Measurements from ENCODE around the gene KLK12. TPM values are rescaled to one million over a fixed set of nuclear protein-coding genes. Genes with fewer than 3 reads are reported as not detected.

The KLK12 gene
- total RNA-seq, 1 donor from 2014 or later: not detected

DNA sequence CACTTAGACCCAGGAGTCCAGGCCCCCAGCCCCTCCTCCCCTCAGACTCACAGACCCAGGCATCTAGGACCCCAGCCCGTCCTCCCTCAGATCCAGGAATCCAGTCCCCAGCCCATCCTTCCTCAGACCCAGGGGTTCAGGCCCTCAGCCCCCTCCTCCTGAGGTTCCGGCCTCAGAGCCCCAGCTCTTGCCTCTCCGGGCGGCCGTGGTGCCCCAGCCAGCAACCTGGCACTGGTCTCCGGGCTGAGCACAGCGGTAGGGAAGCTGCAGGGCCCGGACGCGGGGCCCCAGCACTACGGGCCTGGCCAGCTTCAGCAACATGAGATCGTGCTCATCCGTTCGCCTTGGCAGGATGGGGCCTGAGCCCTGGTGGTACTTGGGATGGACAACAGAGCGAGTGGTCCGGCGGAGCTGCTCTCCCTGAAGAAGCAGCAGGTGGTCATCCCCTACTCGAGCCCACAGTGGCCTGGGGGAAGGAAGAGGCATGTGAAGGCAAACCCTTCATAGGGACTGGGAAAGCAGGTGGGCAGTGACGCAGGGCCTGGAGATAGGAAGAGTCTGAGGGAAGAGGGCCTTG is 19.0 kb downstream of the KLK12 start:
- Mint-ChIP-seq H3K36me3 (ENCODE audit: low read depth) (no peaks in the 10 kb centered on the region), H3K27me3 (ENCODE audit: low read depth) (peaks cover 87% of the 10 kb centered on the region), H3K4me1 (peaks cover 12% of the 10 kb centered on the region), H3K4me3 (no peak overlapping the region), H3K27ac (ENCODE audit: unreplicated experiment) (no peak overlapping the region), H3K9me3 (no peaks in the 10 kb centered on the region)
- TF ChIP-seq, protein P1, sequence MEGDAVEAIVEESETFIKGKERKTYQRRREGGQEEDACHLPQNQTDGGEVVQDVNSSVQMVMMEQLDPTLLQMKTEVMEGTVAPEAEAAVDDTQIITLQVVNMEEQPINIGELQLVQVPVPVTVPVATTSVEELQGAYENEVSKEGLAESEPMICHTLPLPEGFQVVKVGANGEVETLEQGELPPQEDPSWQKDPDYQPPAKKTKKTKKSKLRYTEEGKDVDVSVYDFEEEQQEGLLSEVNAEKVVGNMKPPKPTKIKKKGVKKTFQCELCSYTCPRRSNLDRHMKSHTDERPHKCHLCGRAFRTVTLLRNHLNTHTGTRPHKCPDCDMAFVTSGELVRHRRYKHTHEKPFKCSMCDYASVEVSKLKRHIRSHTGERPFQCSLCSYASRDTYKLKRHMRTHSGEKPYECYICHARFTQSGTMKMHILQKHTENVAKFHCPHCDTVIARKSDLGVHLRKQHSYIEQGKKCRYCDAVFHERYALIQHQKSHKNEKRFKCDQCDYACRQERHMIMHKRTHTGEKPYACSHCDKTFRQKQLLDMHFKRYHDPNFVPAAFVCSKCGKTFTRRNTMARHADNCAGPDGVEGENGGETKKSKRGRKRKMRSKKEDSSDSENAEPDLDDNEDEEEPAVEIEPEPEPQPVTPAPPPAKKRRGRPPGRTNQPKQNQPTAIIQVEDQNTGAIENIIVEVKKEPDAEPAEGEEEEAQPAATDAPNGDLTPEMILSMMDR (conservative IDR thresholded peaks at IDR 0.05): no peak
- no peak for DNase-seq (ENCODE audit: low read depth, low spot score)

DNA sequence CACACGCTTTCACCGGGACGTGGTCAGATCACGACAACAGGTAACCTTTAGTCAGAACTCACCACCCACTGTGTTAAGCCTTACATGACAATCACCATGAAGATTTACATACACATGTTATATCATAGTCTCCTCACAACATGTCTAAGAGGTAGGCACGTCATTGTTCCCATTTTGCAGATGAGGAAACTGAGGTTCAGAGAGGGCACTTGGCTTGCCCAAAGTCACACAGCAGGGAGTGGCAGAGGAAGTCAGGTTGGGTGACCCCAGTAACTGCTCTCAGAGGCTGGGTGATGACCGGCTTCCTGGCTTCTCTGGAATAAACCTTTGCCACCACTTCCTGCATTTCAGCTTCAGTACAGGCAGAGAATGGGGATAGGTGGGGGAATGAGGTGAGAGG is 20.6 kb downstream of the KLK12 start:
- peaks cover 85% of the 10 kb centered on the region for H3K27me3 Mint-ChIP-seq (ENCODE audit: low read depth)
- H3K27ac Mint-ChIP-seq (ENCODE audit: unreplicated experiment): no peak overlapping the region
- TF ChIP-seq, protein P1 (conservative IDR thresholded peaks at IDR 0.05): no peak
- no peak overlapping the region for H3K4me3 Mint-ChIP-seq
- H3K36me3 Mint-ChIP-seq (ENCODE audit: low read depth): no peaks in the 10 kb centered on the region
- peaks cover 12% of the 10 kb centered on the region for H3K4me1 Mint-ChIP-seq
- H3K9me3 Mint-ChIP-seq: no peaks in the 10 kb centered on the region
- no peak for DNase-seq (ENCODE audit: low read depth, low spot score)

DNA sequence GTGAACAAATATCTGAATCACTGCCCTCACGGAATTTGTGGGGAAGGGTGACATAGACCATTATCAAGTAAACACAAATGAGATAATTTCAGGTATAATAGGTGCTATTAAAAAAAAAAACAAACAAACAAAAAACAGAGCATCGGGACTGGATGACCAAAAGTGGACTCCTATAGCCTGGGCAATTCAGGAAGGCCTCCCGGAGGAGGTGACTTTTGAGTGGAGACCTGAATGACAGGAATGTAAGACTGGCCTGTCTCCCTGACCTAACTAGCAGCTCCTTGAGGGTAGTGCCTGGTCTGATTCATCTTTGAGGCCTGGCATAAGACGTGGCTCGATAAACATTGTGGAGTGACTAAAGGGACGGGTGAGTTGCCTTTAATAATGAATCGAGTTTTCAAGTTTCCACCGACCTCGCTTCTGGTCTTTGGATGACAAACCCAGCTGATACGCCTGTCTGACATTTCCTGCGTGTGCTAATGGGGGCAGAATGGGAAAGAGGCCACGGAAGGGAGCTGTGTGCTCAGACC is 22.1 kb downstream of the KLK12 start:
- TF ChIP-seq, protein P1 (conservative IDR thresholded peaks at IDR 0.05): no peak
- no peak overlapping the region for H3K27ac Mint-ChIP-seq (ENCODE audit: unreplicated experiment)
- H3K4me3 Mint-ChIP-seq: no peak overlapping the region
- H3K27me3 Mint-ChIP-seq (ENCODE audit: low read depth): peaks cover 79% of the 10 kb centered on the region
- no peaks in the 10 kb centered on the region for H3K36me3 Mint-ChIP-seq (ENCODE audit: low read depth)
- no peak for DNase-seq (ENCODE audit: low read depth, low spot score)
- peaks cover 5% of the 10 kb centered on the region for H3K4me1 Mint-ChIP-seq
- H3K9me3 Mint-ChIP-seq: no peaks in the 10 kb centered on the region

DNA sequence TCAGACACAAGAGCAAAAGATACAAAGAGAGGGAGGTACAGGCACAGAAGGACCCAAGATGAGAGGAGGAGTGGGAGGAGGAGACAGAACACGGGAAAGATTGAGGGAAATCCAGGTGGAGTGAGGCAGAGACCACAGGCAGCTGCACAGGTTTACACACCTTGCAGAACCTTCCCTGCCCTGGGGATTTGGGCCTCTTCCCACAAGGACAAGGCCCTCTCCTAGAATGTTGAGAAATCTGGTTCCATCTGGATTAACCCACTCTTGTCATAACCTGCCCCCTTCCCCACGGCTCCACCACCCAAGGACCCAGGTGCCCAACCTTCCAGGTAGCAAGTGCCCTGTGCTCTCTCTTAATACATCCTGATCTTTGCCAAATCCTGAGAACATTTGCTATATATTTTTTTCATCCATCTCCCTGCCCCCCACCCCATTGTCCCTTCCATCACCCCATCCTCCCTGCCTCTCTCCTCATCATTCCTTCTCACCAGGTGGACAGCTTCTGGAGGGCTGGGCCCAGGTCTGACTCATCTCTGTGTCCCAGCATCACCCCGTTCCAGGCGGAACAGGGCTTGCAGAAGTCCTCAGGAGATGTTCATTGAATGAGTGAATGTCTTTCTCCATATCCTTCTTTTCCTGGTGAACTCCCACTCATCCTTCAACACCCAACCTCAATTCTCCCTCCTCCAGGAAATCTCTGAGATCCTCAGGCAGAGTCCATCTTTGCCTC is 24.6 kb downstream of the KLK12 start:
- Mint-ChIP-seq H3K4me1 (no peaks in the 10 kb centered on the region), H3K4me3 (no peak overlapping the region), H3K27ac (ENCODE audit: unreplicated experiment) (no peak overlapping the region), H3K9me3 (no peaks in the 10 kb centered on the region), H3K36me3 (ENCODE audit: low read depth) (no peaks in the 10 kb centered on the region), H3K27me3 (ENCODE audit: low read depth) (peaks cover 78% of the 10 kb centered on the region)
- DNase-seq (ENCODE audit: low read depth, low spot score): no peak
- TF ChIP-seq, protein P1 (conservative IDR thresholded peaks at IDR 0.05): no peak

DNA sequence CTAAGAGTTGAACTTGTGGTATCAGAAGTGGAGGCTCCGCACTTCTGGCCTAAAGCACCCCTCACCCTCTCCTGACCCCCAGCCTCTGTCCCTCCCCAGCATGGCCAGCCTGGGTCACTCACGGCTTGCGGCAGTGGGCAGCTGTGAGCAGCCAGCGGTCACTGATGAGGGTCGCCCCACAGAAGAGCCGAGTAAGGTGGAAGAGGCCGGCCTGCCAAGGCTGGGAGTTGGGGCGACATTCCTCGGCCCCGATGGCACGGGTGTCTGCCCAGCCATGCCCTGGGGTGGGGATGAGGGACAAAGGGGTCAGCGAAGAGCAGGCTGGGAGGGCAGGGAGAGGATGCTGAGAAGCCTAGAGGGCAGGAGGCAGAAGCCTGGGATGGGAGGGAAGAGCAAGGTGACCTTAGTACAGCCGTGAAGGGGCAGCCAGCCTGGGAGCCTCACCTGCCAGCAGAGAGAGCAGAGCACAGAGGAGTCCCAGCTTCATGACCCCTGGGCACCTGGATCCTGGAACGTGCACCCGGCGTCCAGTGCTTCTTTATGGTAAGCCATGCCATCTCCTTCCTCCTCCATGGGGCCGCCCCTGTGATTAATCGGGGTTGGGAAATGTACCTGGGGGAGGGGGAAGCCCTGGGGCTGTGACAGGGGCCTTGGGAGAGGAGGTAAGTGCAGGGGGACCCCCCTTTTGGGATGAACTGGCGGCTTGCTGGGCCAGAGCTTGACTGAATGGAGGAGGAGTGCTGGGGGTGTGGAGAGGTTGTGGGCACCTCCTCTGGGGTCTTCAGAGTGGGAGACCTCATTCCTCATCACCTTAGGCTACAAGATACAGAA is 25.5 kb downstream of the KLK12 start:
- no peaks in the 10 kb centered on the region for H3K36me3 Mint-ChIP-seq (ENCODE audit: low read depth)
- TF ChIP-seq, protein P1 (conservative IDR thresholded peaks at IDR 0.05): no peak
- no peaks in the 10 kb centered on the region for H3K9me3 Mint-ChIP-seq
- peaks cover 78% of the 10 kb centered on the region for H3K27me3 Mint-ChIP-seq (ENCODE audit: low read depth)
- no peak overlapping the region for H3K4me3 Mint-ChIP-seq
- DNase-seq (ENCODE audit: low read depth, low spot score): no peak
- no peaks in the 10 kb centered on the region for H3K4me1 Mint-ChIP-seq
- H3K27ac Mint-ChIP-seq (ENCODE audit: unreplicated experiment): no peak overlapping the region
